ENCODE measurements around the gene RPH3AL. TPM values are rescaled to one million over a fixed set of nuclear protein-coding genes. Genes with fewer than 3 reads are reported as not detected.

Gene RPH3AL
- total and polyA plus RNA-seq, 7 donors: 3.7 to 18.5 (median 9.7) TPM

DNA sequence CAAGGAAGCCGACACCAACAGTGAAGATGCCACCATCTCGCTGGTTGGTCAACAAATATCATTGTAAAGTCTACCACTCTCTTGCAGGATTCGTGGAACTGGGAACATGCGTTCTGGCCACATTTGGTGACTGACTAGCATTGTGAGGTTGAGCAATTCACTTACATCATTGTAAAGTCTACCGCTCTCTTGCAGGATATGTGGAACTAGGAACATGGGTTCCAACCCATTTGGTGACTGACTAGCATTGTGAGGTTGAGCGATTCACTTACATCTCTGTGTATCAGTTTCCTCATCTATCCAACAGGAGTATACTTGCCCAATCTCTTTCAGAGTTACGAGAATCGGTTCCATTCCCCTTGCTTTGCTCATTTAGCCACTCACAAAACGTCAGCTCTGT is 42.6 kb upstream of the RPH3AL start:
- TF ChIP-seq CTCF (IDR thresholded peaks at IDR 0.05): no peak
- WGBS, 3 donors: 82 to 93% (median 92%) methylated on average over 9 of the region's 9 CpGs
- intact Hi-C loops (cut with DNase I): no loop called here
- H3K36me3 ChIP-seq (ENCODE audit: insufficient read depth in 1 of 2, low read depth in 1 of 2): no peaks in the 10 kb centered on the region
- H3K4me1 ChIP-seq: no peaks in the 10 kb centered on the region
- H3K27me3 ChIP-seq (ENCODE audit: insufficient read depth in 3 of 3, low read length in 2 of 3): peaks cover 0 to 26% (median 4%) of the 10 kb centered on the region in 3 donors
- H3K9me3 ChIP-seq: no peaks in the 10 kb centered on the region
- ATAC-seq (no peak), DNase-seq (no peak)
- no peak overlapping the region for H3K4me3 ChIP-seq
- H3K27ac ChIP-seq: no peak overlapping the region

DNA sequence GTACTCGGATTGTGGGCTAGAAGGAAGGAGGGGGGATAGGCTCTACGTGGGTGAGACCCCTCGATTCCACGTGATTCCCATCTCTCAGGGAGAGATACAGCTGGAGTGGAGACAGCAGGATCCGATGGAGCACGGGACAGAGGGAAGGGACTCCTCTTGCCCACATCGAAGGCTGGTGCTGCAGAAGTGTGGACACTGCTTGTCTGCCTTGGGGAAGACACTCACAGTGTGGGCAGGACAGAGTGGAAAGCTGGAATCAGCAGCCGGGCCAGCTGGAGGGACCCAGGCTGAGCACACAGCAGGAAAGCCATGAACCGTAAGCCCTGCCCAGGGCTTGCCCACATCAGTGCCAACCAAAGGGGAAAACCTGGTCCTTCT is 42.1 kb upstream of the RPH3AL start:
- H3K36me3 ChIP-seq (ENCODE audit: insufficient read depth in 1 of 2, low read depth in 1 of 2): no peaks in the 10 kb centered on the region
- intact Hi-C loops (cut with DNase I): no loop called here
- ATAC-seq: no peak
- H3K4me1 ChIP-seq: no peaks in the 10 kb centered on the region
- no peak for TF ChIP-seq CTCF (IDR thresholded peaks at IDR 0.05)
- no peak for DNase-seq
- H3K4me3 ChIP-seq: no peak overlapping the region
- H3K27me3 ChIP-seq (ENCODE audit: insufficient read depth in 3 of 3, low read length in 2 of 3): peaks cover 0 to 26% (median 4%) of the 10 kb centered on the region in 3 donors
- WGBS, 3 donors: 82 to 92% (median 90%) methylated on average over 9 of the region's 9 CpGs
- H3K27ac ChIP-seq: no peak overlapping the region
- H3K9me3 ChIP-seq: no peaks in the 10 kb centered on the region

DNA sequence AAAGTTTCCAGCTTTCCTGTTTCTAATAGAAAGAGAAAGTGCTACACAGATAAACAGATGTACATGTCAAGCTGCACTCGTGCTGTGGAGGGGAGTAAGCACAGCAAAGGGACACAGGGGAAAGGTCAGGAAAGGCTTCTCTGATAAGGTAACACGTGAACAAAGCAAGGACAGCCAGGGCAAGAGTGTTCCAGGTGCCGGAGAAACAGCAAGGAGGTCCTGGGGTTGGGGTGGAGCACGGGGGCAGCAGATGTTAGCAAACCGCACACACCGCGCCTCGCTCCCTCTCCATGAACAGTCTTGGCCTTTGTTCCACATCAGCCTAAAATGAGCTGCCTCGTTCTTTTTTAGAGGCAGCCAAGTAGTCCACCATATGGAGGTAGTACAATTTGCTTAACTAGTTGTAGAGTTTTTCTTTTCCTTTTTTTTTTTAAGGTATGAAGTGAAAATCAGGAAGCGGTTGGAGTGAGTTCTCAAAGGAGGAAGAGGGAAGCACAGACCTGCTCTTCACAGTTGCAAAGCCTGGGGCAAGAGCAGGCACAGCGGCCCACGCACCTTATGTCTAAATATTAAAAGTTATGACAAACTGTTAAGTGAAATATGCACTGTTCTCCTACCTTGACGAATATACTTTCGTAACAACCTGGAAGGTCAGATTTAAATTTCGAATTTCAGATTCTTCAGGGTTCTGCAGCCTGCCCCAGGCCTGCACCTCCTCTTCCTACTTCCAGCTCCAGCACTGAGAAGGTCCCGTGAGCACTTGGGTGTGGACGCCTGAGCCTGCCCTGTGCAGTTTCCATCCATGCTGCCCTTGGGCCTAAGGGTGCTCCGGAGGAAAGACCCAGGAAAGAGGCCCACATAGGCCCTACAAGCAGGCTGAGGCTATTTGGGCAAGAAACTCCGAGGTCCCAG is 41.5 kb upstream of the RPH3AL start:
- Histone ChIP-seq H3K9me3 (no peaks in the 10 kb centered on the region), H3K27me3 (ENCODE audit: insufficient read depth in 3 of 3, low read length in 2 of 3) (peaks cover 0 to 26% (median 4%) of the 10 kb centered on the region in 3 donors), H3K4me1 (no peaks in the 10 kb centered on the region), H3K36me3 (ENCODE audit: insufficient read depth in 1 of 2, low read depth in 1 of 2) (no peaks in the 10 kb centered on the region), H3K27ac (no peak overlapping the region), H3K4me3 (no peak overlapping the region)
- ATAC-seq (no peak), DNase-seq (no peak)
- TF ChIP-seq CTCF (IDR thresholded peaks at IDR 0.05): no peak
- WGBS, 3 donors: 65 to 75% (median 71%) methylated on average over 19 of the region's 19 CpGs
- intact Hi-C loops (cut with DNase I): no loop called here

DNA sequence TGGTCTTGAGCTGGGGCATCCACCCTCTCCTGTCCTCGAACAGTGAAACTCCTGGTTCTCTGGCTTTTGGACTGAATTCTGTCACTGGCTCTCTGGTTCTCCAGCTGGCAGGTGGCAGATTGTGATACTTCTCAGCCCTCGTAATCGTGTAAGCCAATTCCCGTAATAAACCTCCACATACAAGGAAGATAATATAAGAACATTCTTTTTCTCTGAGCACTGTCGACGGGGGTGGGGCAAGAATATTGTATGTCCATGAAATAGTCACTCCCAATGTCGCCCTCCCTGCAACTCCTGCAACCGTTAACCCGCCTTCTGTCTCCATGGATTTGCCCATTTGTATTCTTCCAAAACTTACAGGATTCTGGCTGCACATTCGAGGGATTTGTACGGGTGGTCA is 39.2 kb upstream of the RPH3AL start:
- ATAC-seq: no peak
- WGBS, 3 donors: 64 to 69% (median 68%) methylated on average over 11 of the region's 11 CpGs
- no peak for TF ChIP-seq CTCF (IDR thresholded peaks at IDR 0.05)
- Histone ChIP-seq H3K36me3 (ENCODE audit: insufficient read depth in 1 of 2, low read depth in 1 of 2) (no peaks in the 10 kb centered on the region), H3K4me3 (no peak overlapping the region), H3K27ac (no peak overlapping the region), H3K4me1 (no peaks in the 10 kb centered on the region), H3K9me3 (no peaks in the 10 kb centered on the region), H3K27me3 (ENCODE audit: insufficient read depth in 3 of 3, low read length in 2 of 3) (peaks cover 0 to 31% (median 4%) of the 10 kb centered on the region in 3 donors)
- no peak for DNase-seq
- intact Hi-C loops (cut with DNase I): no loop called here

Data from psoas muscle (tissue), 8 donors.